ENCODE results near the gene COG8.
"Not testable (repeated sequence)": the region's sequence is repeated elsewhere in the genome, so short reads cannot be mapped to it uniquely, and the experiment has no call there.

The COG8 gene

GRCh38 chr16:69318177-69318910, 21.0 kb downstream of the COG8 start:
- DNase-seq, result no peak

GRCh38 chr16:69316595-69317034, 22.7 kb downstream of the COG8 start:
- no peak for DNase-seq

- no peak for DNase-seq
These were observed 23.7 kb downstream of the COG8 start for GRCh38 chr16:69315486-69316311.

GRCh38 chr16:69314534-69314933, 24.8 kb downstream of the COG8 start:
- DNase-seq, result no peak

- no peak for DNase-seq
These were observed 25.9 kb downstream of the COG8 start for GRCh38 chr16:69313469-69313868.

GRCh38 chr16:69311533-69312387, 27.6 kb downstream of the COG8 start:
- no peak for DNase-seq

GRCh38 chr16:69310653-69311532, 28.5 kb downstream of the COG8 start, which contains the start of gene VPS4A:
VPS4A (plus strand) TSS chr16:69311350; CDS start chr16:69311512, 162 bp downstream.
- peak; percentile 86 for DNase-seq

- no peak for DNase-seq
These were observed 30.0 kb downstream of the COG8 start for GRCh38 chr16:69309316-69309715.

- DNase-seq, result no peak
These were observed 31.5 kb downstream of the COG8 start for GRCh38 chr16:69307856-69308255.

GRCh38 chr16:69307091-69307490, 32.3 kb downstream of the COG8 start:
- DNase-seq, result no peak

GRCh38 chr16:69306031-69306430, 33.3 kb downstream of the COG8 start:
- DNase-seq, result no peak

GRCh38 chr16:69302301-69302700, 37.1 kb downstream of the COG8 start:
- no peak for DNase-seq

GRCh38 chr16:69301861-69302260, 37.5 kb downstream of the COG8 start:
- DNase-seq, result no peak

GRCh38 chr16:69301187-69301586, 38.2 kb downstream of the COG8 start:
- no peak for DNase-seq

- DNase-seq, result no peak
These were observed 41.1 kb downstream of the COG8 start for GRCh38 chr16:69298261-69298660.

- DNase-seq, result not testable (repeated sequence)
These were observed 42.6 kb downstream of the COG8 start for GRCh38 chr16:69296771-69297170.

GRCh38 chr16:69294051-69294450, 45.3 kb downstream of the COG8 start:
- DNase-seq, result no peak

GRCh38 chr16:69293401-69293800, 46.0 kb downstream of the COG8 start:
- no peak for DNase-seq

GRCh38 chr16:69291657-69292056, 47.7 kb downstream of the COG8 start:
- not testable (repeated sequence) for DNase-seq

GRCh38 chr16:69286941-69287713, 52.2 kb downstream of the COG8 start:
- DNase-seq, result peak; percentile 3

- no peak for DNase-seq
These were observed 54.1 kb downstream of the COG8 start for GRCh38 chr16:69285240-69285639.
